Nephron progenitor cell (in vitro differentiated cells): ENCODE results near the gene C1QTNF4.

ENCODE experiments used
- DNase-seq: peaks from one replicate; pipeline ENCODE4 v3.0.0; 2021
- H3K27ac Mint-ChIP-seq: 2 replicates; pipeline ENCODE4 v1.8.0; 2021; ENCODE audit warnings: mild to moderate bottlenecking, moderate library complexity, mixed read lengths
- H3K27me3 Mint-ChIP-seq: 2 replicates; pipeline ENCODE4 v1.8.0; 2021; ENCODE audit warnings: mild to moderate bottlenecking, low read depth, mixed read lengths; ENCODE audit not compliant: poor library complexity
- H3K36me3 Mint-ChIP-seq: 2 replicates; pipeline ENCODE4 v1.8.0; 2021; ENCODE audit warnings: low read depth, mixed read lengths
- H3K4me1 Mint-ChIP-seq: 2 replicates; pipeline ENCODE4 v1.8.0; 2021; ENCODE audit warnings: mixed read lengths
- H3K4me3 Mint-ChIP-seq: 2 replicates; pipeline ENCODE4 v1.8.0; 2021; ENCODE audit warnings: mild to moderate bottlenecking, moderate library complexity, mixed read lengths
- H3K9me3 Mint-ChIP-seq: 2 replicates; pipeline ENCODE4 v1.8.0; 2021; ENCODE audit warnings: mild to moderate bottlenecking, moderate library complexity, mixed read lengths
- CTCF ChIP-seq: fragments of 200-600 bp; sonication (generic); IDR thresholded peaks from 2 replicates; pipeline ENCODE4 v1.5.0; 2021; ENCODE audit warnings: antibody characterized with exemption

Gene C1QTNF4

GRCh38 chr11:47611348-47611794 lies 17.2 kb upstream of the C1QTNF4 start:
- no peak for DNase-seq
- Mint-ChIP-seq H3K9me3 (no peaks in the 10 kb centered on the region), H3K36me3 (peaks cover 20% of the 10 kb centered on the region)

GRCh38 chr11:47609675-47610074 lies 15.5 kb upstream of the C1QTNF4 start:
- no peaks in the 10 kb centered on the region for H3K9me3 Mint-ChIP-seq
- H3K36me3 Mint-ChIP-seq = peaks cover 23% of the 10 kb centered on the region
- TF ChIP-seq CTCF = no peak
- no peak overlapping the region for H3K4me3 Mint-ChIP-seq
- H3K27ac Mint-ChIP-seq = peak overlapping the region; percentile 3
- H3K27me3 Mint-ChIP-seq = no peaks in the 10 kb centered on the region
- H3K4me1 Mint-ChIP-seq = peaks cover 25% of the 10 kb centered on the region
- DNase-seq = no peak

More at GRCh38 chr11:47611348-47611794, 17.2 kb upstream of the C1QTNF4 start:
- peaks cover 21% of the 10 kb centered on the region for H3K4me1 Mint-ChIP-seq
- no peak overlapping the region for H3K27ac Mint-ChIP-seq
- no peak overlapping the region for H3K4me3 Mint-ChIP-seq
- H3K27me3 Mint-ChIP-seq = no peaks in the 10 kb centered on the region
- no peak for TF ChIP-seq CTCF

GRCh38 chr11:47607380-47607779 lies 13.2 kb upstream of the C1QTNF4 start:
- TF ChIP-seq CTCF = no peak
- peaks cover 23% of the 10 kb centered on the region for H3K36me3 Mint-ChIP-seq
- no peak for DNase-seq
- H3K4me1 Mint-ChIP-seq = peaks cover 26% of the 10 kb centered on the region
- H3K27ac Mint-ChIP-seq = peak overlapping the region; percentile 77
- H3K4me3 Mint-ChIP-seq = no peak overlapping the region
- H3K9me3 Mint-ChIP-seq = no peaks in the 10 kb centered on the region
- no peaks in the 10 kb centered on the region for H3K27me3 Mint-ChIP-seq

GRCh38 chr11:47606731-47607130 lies 12.5 kb upstream of the C1QTNF4 start:
- no peak overlapping the region for H3K4me3 Mint-ChIP-seq
- DNase-seq = peak; percentile 33

GRCh38 chr11:47605921-47606320 lies 11.7 kb upstream of the C1QTNF4 start:
- Mint-ChIP-seq H3K27ac (no peak overlapping the region), H3K36me3 (peaks cover 16% of the 10 kb centered on the region), H3K4me3 (no peak overlapping the region), H3K27me3 (no peaks in the 10 kb centered on the region), H3K4me1 (peaks cover 33% of the 10 kb centered on the region), H3K9me3 (no peaks in the 10 kb centered on the region)
- no peak for TF ChIP-seq CTCF
- no peak for DNase-seq

More at GRCh38 chr11:47606731-47607130, 12.5 kb upstream of the C1QTNF4 start:
- Mint-ChIP-seq H3K27ac (peak overlapping the region; percentile 77), H3K27me3 (no peaks in the 10 kb centered on the region), H3K4me1 (peaks cover 30% of the 10 kb centered on the region), H3K9me3 (no peaks in the 10 kb centered on the region), H3K36me3 (peaks cover 20% of the 10 kb centered on the region)
- no peak for TF ChIP-seq CTCF

GRCh38 chr11:47603295-47603694 lies 9.1 kb upstream of the C1QTNF4 start:
- H3K36me3 Mint-ChIP-seq = peaks cover 11% of the 10 kb centered on the region
- no peak overlapping the region for H3K4me3 Mint-ChIP-seq
- no peaks in the 10 kb centered on the region for H3K27me3 Mint-ChIP-seq
- H3K4me1 Mint-ChIP-seq = peaks cover 50% of the 10 kb centered on the region
- no peak for TF ChIP-seq CTCF
- no peak overlapping the region for H3K27ac Mint-ChIP-seq
- no peak for DNase-seq
- no peaks in the 10 kb centered on the region for H3K9me3 Mint-ChIP-seq
